Panc1 (cell line): ENCODE results near the gene HEPHL1. TPM values are rescaled to one million over a fixed set of nuclear protein-coding genes. Genes with fewer than 3 reads are reported as not detected.

Source experiments
- ATAC-seq: fragments of 200-7000 bp; cut with Tn5 transposase; 2 replicates; pipeline ENCODE4 v1.9.1; 2020; ENCODE audit warnings: mild to moderate bottlenecking, moderate library complexity
- BruUV-seq: library from RNA; stranded (reverse); fragments of 400-500 nt; replicated peaks from 2 replicates; lab custom pipeline; 2021; lab: Mats Ljungman, UMichigan
- CTCF ChIA-PET: fragments of 300-600 bp; sonication (Branson Sonifier 250); formaldehyde crosslinking; loops from one replicate; lab custom pipeline; 2022; ENCODE audit warnings: antibody characterized with exemption; lab: Charles Lee
- POLR2A ChIA-PET: fragments of 300-600 bp; sonication (Branson Sonifier 250); formaldehyde crosslinking; loops from one replicate; lab custom pipeline; 2022; ENCODE audit warnings: antibody characterized with exemption; lab: Charles Lee
- DNase-seq: peaks from one replicate; pipeline ENCODE4 v3.0.0-alpha.2; 2010; ENCODE audit warnings: low read depth, low spot score
- H3K27ac ChIP-seq: 2 replicates; pipeline ENCODE4 v1.5.1; 2011; ENCODE audit warnings: mild to moderate bottlenecking, low read length, inconsistent platforms
- H3K27me3 ChIP-seq: fragments of 200-500 bp; sonication (Bioruptor generic); 2 replicates; pipeline ENCODE4 v1.6.0; 2014; ENCODE audit warnings: low read length, inconsistent platforms; ENCODE audit not compliant: control insufficient read depth, insufficient read depth
- H3K36me3 ChIP-seq: fragments of 200-500 bp; sonication (Bioruptor generic); 2 replicates; pipeline ENCODE4 v1.5.1; 2014; ENCODE audit warnings: inconsistent platforms, mild to moderate bottlenecking, low read length, moderate library complexity; ENCODE audit not compliant: control insufficient read depth, insufficient read depth
- H3K4me1 ChIP-seq: 2 replicates; pipeline ENCODE4 v1.5.1; 2011; ENCODE audit warnings: inconsistent platforms, mild to moderate bottlenecking, low read length, moderate library complexity; ENCODE audit not compliant: control insufficient read depth, insufficient read depth
- H3K4me3 ChIP-seq, 2 experiments: 2 replicates each; pipeline ENCODE4 v1.5.1; 2011 to 2012; ENCODE audit warnings: low read depth in 2 of 2, low read length in 2 of 2, mild to moderate bottlenecking in 2 of 2, inconsistent platforms in 1 of 2, moderate library complexity in 1 of 2
- H3K9me3 ChIP-seq: fragments of 200-500 bp; sonication (Bioruptor generic); 2 replicates; pipeline ENCODE4 v1.5.1; 2014; ENCODE audit warnings: low read depth, mild to moderate bottlenecking, inconsistent platforms, low read length, moderate library complexity; ENCODE audit not compliant: control insufficient read depth, insufficient read depth
- CTCF ChIP-seq: fragments of 450-650 bp; IDR thresholded peaks from 2 replicates; pipeline ENCODE4 v1.5.1; 2017; ENCODE audit warnings: mild to moderate bottlenecking
- POLR2AphosphoS5 ChIP-seq: IDR thresholded peaks from 2 replicates; pipeline ENCODE4 v1.6.1; 2012; ENCODE audit warnings: mild to moderate bottlenecking, low read depth, low read length, moderate library complexity
- REST ChIP-seq, 2 experiments: IDR thresholded peaks; 2 replicates each; pipeline ENCODE4 v1.6.1; 2011 to 2012; ENCODE audit warnings: low read depth in 2 of 2, control low read depth in 1 of 2, low read length in 1 of 2, mild to moderate bottlenecking in 1 of 2, moderate library complexity in 1 of 2; ENCODE audit not compliant: insufficient read depth in 1 of 2
- SIN3A ChIP-seq: IDR thresholded peaks from 2 replicates; pipeline ENCODE4 v1.6.1; 2012; ENCODE audit warnings: low read depth, mild to moderate bottlenecking, low read length, moderate library complexity, borderline replicate concordance; ENCODE audit not compliant: insufficient read depth
- TCF7L2 ChIP-seq: IDR thresholded peaks from 2 replicates; pipeline ENCODE4 v1.6.1; 2011; ENCODE audit warnings: mild to moderate bottlenecking, low read depth, low read length, inconsistent platforms
- in situ Hi-C: cut with HindIII; loops from 2 replicates; pipeline ENCODE4 v1.10.0; 2016; ENCODE audit warnings: low sequenced_read_pairs, low pct_unique_long_range_greater_than_20kb
- intact Hi-C: fragments of 100-400 bp; cut with micrococcal nuclease; formaldehyde crosslinking; loops from one replicate; pipeline ENCODE4 v1.10.0; 2022; ENCODE audit not compliant: unreplicated experiment
- total RNA-seq: library from RNA; stranded (reverse); gene quantifications from one replicate; pipeline ENCODE4 v1.2.1, GENCODE V29; 2021; ENCODE audit not compliant: unreplicated experiment

Gene HEPHL1
- total RNA-seq, 1 experiment from 2014 or later = not detected

GRCh38 chr11:94007426-94007825 lies 13.7 kb upstream of the HEPHL1 start:
- ATAC-seq (no peak), DNase-seq (no peak)
- H3K27me3 ChIP-seq = no peaks in the 10 kb centered on the region
- CTCF ChIA-PET = no interaction called here
- intact Hi-C loops = no loop called here
- H3K27ac ChIP-seq = no peak overlapping the region
- no TSS peak for BruUV-seq
- TF ChIP-seq TCF7L2 (no peak), SIN3A (no peak), POLR2AphosphoS5 (no peak), CTCF (no peak), REST (IDR thresholded peaks at IDR 0.05; ENCODE audit: insufficient read depth in 1 of 2, low read depth in 2 of 2, low read length in 1 of 2) (no peak)
- in situ Hi-C loops = no loop called here
- POLR2A ChIA-PET = no interaction called here
- no peaks in the 10 kb centered on the region for H3K36me3 ChIP-seq
- H3K4me1 ChIP-seq = no peaks in the 10 kb centered on the region
- no peaks in the 10 kb centered on the region for H3K9me3 ChIP-seq
- no peak overlapping the region for H3K4me3 ChIP-seq

GRCh38 chr11:94007906-94008305 lies 13.2 kb upstream of the HEPHL1 start:
- CTCF ChIA-PET = no interaction called here
- DNase-seq = no peak
- no peak for ATAC-seq
- H3K4me3 ChIP-seq = no peak overlapping the region
- H3K9me3 ChIP-seq = no peaks in the 10 kb centered on the region
- H3K4me1 ChIP-seq = no peaks in the 10 kb centered on the region
- H3K36me3 ChIP-seq = no peaks in the 10 kb centered on the region
- in situ Hi-C loops (no loop called here), intact Hi-C loops (no loop called here)
- H3K27ac ChIP-seq = no peak overlapping the region
- POLR2A ChIA-PET = no interaction called here
- no peak for TF ChIP-seq SIN3A
- BruUV-seq = no TSS peak
- H3K27me3 ChIP-seq = no peaks in the 10 kb centered on the region

- in situ Hi-C loops (no loop called here), intact Hi-C loops (no loop called here)
- ChIA-PET POLR2A (no interaction called here), CTCF (no interaction called here)
- no peaks in the 10 kb centered on the region for H3K27me3 ChIP-seq
- no peaks in the 10 kb centered on the region for H3K36me3 ChIP-seq
- H3K4me3 ChIP-seq = no peak overlapping the region
- TF ChIP-seq SIN3A = no peak
- no peak for TF ChIP-seq REST (IDR thresholded peaks at IDR 0.05; ENCODE audit: insufficient read depth in 1 of 2, low read depth in 2 of 2, low read length in 1 of 2)
- TF ChIP-seq TCF7L2 = no peak
- TF ChIP-seq CTCF = no peak
- no peak for TF ChIP-seq POLR2AphosphoS5
- H3K4me1 ChIP-seq = no peaks in the 10 kb centered on the region
- BruUV-seq = no TSS peak
- H3K9me3 ChIP-seq = no peaks in the 10 kb centered on the region
- no peak overlapping the region for H3K27ac ChIP-seq
- DNase-seq (no peak), ATAC-seq (no peak)
Observed at GRCh38 chr11:94010136-94010535, 11.0 kb upstream of the HEPHL1 start.
